Right atrium auricular region (tissue), 2 donors: ENCODE data around the gene ACADVL. TPM values are rescaled to one million over a fixed set of nuclear protein-coding genes. Genes with fewer than 3 reads are reported as not detected.
A peak's percentile ranks its signal among the peaks of the same experiment; 100 is the strongest.

Source experiments
- DNase-seq: peaks from one replicate; pipeline ENCODE4 v3.0.0-alpha.2; 2019; ENCODE audit warnings: low spot score
- H3K27ac ChIP-seq, 2 donors: fragments of 200-600 bp; sonication (generic); 1 replicate in 1 of 2; 2 replicates in 1 of 2; pipeline ENCODE4 v1.5.1; 2016 to 2019
- H3K27me3 ChIP-seq, 2 donors: fragments of 200-600 bp; sonication (generic); one replicate each; pipeline versions ENCODE4 v1.5.1 to v1.6.0; 2017 to 2019
- H3K36me3 ChIP-seq: fragments of 200-600 bp; sonication (generic); one replicate; pipeline ENCODE4 v1.5.1; 2016
- H3K4me1 ChIP-seq, 2 donors: fragments of 200-600 bp; sonication (generic); one replicate each; pipeline versions ENCODE4 v1.5.1 to v1.6.0; 2017 to 2019
- H3K4me3 ChIP-seq, 2 donors: fragments of 200-600 bp; sonication (generic); 1 replicate in 1 of 2; 2 replicates in 1 of 2; pipeline ENCODE4 v1.5.1; 2017 to 2019; ENCODE audit warnings: mild to moderate bottlenecking in 1 of 2, moderate library complexity in 1 of 2
- H3K9me3 ChIP-seq, 2 donors: fragments of 200-600 bp; sonication (generic); one replicate each; pipeline ENCODE4 v1.5.1; 2019
- CTCF ChIP-seq, 2 donors: fragments of 200-600 bp; sonication (generic); IDR thresholded peaks; one replicate each; pipeline ENCODE4 v1.5.1; 2019; ENCODE audit warnings: antibody characterized with exemption in 2 of 2
- total RNA-seq, 2 donors: library from RNA; depleted of rRNA; stranded (reverse); fragments of >200 nt; gene quantifications; one replicate each; pipeline ENCODE4 v1.1.0, GENCODE V29; 2016

The ACADVL gene
- total RNA-seq, 2 donors from 2014 or later = 695 to 758 TPM

- H3K4me1 ChIP-seq = peaks cover 0 to 36% of the 10 kb centered on the region in 2 donors
- H3K4me3 ChIP-seq = no peak overlapping the region
- DNase-seq = no peak
- H3K27ac ChIP-seq = peak overlapping the region; percentile 45 to 99
- peaks cover 30% of the 10 kb centered on the region for H3K36me3 ChIP-seq
- no peak for TF ChIP-seq CTCF (IDR thresholded peaks at IDR 0.05)
- H3K27me3 ChIP-seq = no peaks in the 10 kb centered on the region
- H3K9me3 ChIP-seq = no peaks in the 10 kb centered on the region
Observed at GRCh38 chr17:7249214-7249613, 29.5 kb downstream of the ACADVL start.

- Histone ChIP-seq H3K9me3 (no peaks in the 10 kb centered on the region), H3K4me3 (peak overlapping the region; percentile 94 to 96), H3K27ac (peak overlapping the region; percentile 99), H3K27me3 (no peaks in the 10 kb centered on the region), H3K36me3 (peaks cover 30% of the 10 kb centered on the region), H3K4me1 (peaks cover 0 to 36% of the 10 kb centered on the region in 2 donors)
- no peak for TF ChIP-seq CTCF (IDR thresholded peaks at IDR 0.05)
- no peak for DNase-seq
Observed at GRCh38 chr17:7249830-7250229, 30.1 kb downstream of the ACADVL start.

GRCh38 chr17:7250695-7251627 lies 31.2 kb downstream of the ACADVL start:
- no peak for DNase-seq
- peak overlapping the region; percentile 94 to 96 for H3K4me3 ChIP-seq
- peaks cover 0 to 36% of the 10 kb centered on the region in 2 donors for H3K4me1 ChIP-seq

GRCh38 chr17:7251661-7252175 lies 32.0 kb downstream of the ACADVL start, which contains the start of gene CTDNEP1:
Gene CTDNEP1 (minus strand): TSS chr17:7251734. CDS start chr17:7251296, 438 bp downstream.
- Histone ChIP-seq H3K27ac (peak within 1 kb of the TSS; percentile 99), H3K9me3 (no peaks in the 10 kb centered on the region), H3K4me3 (peak within 1 kb of the TSS; percentile 94 to 96), H3K36me3 (peaks cover 32% of the 10 kb centered on the region), H3K27me3 (no peaks in the 10 kb centered on the region), H3K4me1 (peaks cover 0 to 36% of the 10 kb centered on the region in 2 donors)
- TF ChIP-seq CTCF (IDR thresholded peaks at IDR 0.05) = no peak
- peak; percentile 99 for DNase-seq

More at GRCh38 chr17:7250695-7251627, 31.2 kb downstream of the ACADVL start:
- Histone ChIP-seq H3K36me3 (peaks cover 32% of the 10 kb centered on the region), H3K9me3 (no peaks in the 10 kb centered on the region), H3K27ac (peak overlapping the region; percentile 99), H3K27me3 (no peaks in the 10 kb centered on the region)
- TF ChIP-seq CTCF (IDR thresholded peaks at IDR 0.05) = no peak

- peak within 1 kb of the TSS; percentile 99 for H3K27ac ChIP-seq
- no peaks in the 10 kb centered on the region for H3K27me3 ChIP-seq
- H3K36me3 ChIP-seq = peaks cover 34% of the 10 kb centered on the region
- TF ChIP-seq CTCF (IDR thresholded peaks at IDR 0.05) = peak in 1 of 2 donors; percentile 49
- H3K9me3 ChIP-seq = no peaks in the 10 kb centered on the region
- H3K4me1 ChIP-seq = peaks cover 0 to 36% of the 10 kb centered on the region in 2 donors
- peak within 1 kb of the TSS; percentile 94 to 96 for H3K4me3 ChIP-seq
- DNase-seq = peak; percentile 96
Observed at GRCh38 chr17:7252176-7253043, 32.7 kb downstream of the ACADVL start, which contains the start of gene ELP5. Gene ELP5 (plus strand): TSS chr17:7252215. CDS start chr17:7252551, 336 bp downstream.
